HG03521 (cell line): ENCODE results near the gene HS2ST1.
A peak's percentile ranks its signal among the peaks of the same experiment; 100 is the strongest.

ENCODE experiments used
- ATAC-seq: cut with Tn5 transposase; IDR thresholded peaks from one replicate; pipeline ENCODE4 v1.9.1; 2021; ENCODE audit warnings: mild to moderate bottlenecking, moderate library complexity; ENCODE audit not compliant: unreplicated experiment

Gene HS2ST1

DNA sequence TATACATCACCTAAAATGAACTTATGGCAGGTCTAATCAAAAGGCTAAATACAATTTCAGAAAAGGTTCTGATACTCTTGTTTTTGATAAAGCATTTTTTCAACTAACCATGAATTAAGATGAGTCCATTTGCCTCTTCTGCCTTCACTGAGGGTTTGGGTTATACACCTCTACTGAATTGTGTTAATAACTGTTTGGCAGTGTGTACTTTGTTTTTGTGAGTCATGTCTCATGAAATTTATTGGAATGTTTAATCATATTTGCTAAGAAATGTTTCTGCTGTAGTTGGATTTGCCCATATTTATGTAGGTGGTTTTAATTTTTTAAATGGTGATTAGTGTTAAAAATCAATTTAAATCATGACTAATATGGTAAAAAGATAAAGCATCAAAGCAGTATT is 190.5 kb downstream of the HS2ST1 start:
- ATAC-seq: no peak

DNA sequence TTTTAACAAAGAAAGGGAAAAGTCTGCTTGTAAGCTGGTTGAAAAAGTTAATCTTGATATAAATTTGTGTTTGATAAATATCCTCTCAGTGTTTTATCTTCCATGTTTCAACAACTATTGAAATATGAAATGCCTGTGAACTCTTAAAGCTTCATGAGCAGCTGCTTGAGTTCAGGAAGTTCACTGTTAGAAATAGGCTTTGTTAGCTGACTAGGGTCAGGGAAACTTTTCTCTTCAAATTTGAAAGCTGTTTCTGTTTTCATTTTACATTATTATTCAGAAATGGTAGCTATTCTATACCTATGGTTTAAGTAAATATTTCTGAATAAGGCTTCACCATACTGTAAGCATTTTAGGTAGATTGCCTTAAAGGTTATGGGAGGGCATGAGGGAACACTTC is 191.7 kb downstream of the HS2ST1 start:
- ATAC-seq: no peak

DNA sequence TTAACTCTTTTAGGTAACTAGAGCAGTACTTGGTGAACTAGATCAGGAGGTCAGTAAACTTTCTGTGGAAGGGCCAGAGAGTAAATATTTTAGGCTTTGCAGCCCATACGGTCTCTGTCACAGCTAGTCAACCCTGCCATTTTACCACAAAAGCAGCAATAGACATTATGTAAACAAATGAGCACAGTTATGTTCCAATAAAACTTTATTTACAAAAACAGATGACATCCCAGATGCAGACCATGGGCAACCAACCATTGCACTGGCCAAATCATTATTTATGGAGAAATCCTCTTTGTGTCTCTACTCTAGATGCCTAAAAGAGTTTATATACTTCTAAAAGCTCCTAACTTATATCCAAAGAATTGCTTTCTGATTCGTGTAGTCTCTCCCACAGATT is 192.4 kb downstream of the HS2ST1 start:
- no peak for ATAC-seq

DNA sequence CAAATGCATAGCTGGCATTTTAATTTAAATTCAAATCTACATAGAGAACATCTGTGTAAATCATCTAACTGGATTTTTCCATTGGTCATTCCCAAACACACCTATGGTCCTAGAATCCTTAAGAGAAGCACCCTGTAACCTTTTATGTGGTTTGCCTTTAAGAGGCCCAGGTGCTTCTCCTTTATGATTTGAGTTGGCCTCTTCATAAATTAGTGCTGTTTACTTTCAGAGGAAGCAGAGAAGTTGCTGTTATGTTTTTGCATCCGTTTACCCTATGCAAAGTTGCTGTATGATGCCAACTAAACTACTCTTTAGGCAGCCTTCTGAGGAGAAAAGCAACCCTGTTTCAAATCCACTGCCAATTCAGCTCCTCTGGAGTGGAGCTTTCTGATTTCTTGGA is 193.8 kb downstream of the HS2ST1 start:
- no peak for ATAC-seq

DNA sequence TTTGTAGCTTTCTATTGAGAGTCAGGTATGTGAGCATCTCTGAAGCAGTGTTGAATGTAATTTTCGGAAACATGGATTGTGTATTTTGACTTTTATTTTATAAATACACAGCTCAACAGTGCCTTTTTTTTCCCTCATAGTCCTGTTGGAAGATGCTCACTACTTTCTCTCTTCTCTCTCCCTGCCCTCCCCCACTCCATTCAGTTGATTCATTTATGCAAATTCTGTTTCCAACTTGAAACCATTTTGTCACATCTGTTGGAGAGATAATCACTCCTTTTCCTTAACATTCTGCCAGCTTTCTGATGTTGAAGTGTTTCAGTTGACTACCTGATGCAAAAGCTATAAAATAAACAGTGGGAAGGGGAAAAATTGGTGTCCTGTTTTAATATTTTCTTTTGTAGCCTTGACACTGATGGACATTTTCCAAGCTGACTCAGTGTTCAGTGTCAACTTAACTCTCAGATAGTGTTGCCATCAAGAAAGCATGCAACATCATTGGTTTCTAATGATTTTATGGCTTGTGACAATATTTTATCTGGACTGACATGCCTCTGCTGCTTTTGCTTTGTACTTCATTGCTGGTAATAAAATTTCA is 194.5 kb downstream of the HS2ST1 start:
- ATAC-seq: no peak

DNA sequence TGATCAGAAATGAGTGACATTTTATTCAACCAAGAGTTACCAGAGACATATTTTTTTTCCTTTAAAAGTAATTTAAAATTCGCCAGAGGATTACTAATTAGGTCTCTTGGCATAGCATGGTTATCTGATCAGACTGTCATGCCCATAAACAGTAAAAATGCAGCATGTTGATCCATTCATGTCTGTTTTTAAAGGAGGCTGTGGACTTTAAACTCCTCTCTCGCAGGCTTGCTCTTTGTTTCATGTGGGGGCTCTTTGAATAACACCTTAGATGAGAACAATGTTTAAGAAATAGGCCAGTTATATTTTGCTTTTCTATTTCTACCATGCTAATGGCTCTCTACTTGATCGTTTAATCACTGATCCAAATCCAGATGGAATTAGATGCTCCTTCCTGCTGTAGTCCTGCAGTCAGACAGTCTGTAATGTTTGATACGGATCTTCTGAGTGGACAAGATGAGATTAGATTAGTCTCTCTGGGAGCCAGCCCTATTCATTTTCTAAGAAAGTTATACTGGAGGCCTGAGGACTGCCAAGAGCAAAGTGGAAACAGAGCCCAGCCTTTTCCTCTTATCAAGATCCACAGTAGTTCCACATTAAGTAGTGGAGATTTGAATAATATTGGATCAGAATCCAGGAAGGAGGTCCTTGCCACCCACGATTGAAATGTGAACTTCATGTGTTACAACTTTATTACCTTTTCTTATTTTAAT is 197.4 kb downstream of the HS2ST1 start:
- no peak for ATAC-seq

DNA sequence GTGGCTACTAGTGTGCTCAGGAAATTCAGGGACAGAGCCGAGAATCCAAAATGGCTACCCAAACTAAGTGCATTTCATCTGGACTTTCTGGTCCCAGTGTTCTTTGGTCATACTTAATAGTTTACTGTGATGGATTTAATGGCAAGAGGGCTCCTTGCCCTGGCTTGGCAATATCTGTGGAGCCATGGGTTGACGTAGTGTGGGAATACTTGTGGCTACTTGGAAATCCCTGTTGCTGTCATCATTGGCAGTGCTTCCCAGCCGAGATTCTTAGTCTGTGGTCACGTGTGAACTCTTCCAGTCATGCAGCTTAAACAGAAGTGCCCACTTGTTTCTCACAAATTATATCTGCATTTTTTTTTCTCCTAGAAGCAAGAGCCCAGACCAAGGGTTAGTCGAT is 198.9 kb downstream of the HS2ST1 start:
- ATAC-seq: no peak

DNA sequence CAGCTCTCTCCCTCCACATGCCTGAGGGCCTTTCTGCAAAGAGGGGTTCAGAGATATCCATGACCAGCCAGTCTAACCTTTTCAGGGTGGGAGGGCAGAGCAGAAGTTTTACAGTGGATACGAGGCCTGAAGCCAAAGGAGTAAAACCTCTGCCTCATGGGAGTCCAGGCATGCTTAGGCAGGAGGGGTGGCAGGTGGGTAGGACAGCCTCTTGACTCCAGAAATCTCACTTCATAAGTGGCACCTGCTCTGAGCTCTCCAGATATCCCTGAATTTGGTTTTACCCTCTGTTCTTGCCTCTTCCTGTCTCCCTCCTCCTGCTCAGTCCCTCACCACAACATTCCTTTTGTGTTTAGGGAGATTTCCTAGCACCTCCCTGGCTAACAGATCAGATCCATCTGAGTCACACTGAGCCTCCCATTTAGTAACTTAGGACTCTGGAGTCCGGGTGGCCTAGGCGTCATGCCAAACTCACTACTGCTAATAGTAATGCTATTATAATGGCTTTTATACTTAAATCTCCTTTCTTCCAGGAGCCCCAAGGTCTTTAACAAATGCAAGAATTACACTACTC is 201.0 kb downstream of the HS2ST1 start:
- ATAC-seq: no peak

DNA sequence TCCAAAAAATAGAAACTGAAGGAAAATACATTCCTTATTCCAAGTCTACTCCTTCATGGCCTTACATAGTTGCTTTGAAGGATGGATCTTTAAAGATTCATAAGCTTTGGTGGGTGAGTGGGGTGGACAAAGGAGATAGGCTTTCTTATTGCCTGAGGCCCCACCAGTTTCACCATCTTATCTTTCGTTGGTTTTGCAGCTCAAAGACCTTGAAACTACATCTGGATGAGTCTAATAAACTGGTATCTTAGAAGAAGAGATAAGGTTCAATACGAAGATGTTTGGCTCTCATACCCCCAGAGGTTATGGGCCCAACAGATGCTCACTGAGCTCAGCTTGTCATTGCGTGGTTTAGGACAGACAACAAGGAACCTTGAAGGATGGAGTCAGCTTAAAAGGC is 201.5 kb downstream of the HS2ST1 start:
- no peak for ATAC-seq

DNA sequence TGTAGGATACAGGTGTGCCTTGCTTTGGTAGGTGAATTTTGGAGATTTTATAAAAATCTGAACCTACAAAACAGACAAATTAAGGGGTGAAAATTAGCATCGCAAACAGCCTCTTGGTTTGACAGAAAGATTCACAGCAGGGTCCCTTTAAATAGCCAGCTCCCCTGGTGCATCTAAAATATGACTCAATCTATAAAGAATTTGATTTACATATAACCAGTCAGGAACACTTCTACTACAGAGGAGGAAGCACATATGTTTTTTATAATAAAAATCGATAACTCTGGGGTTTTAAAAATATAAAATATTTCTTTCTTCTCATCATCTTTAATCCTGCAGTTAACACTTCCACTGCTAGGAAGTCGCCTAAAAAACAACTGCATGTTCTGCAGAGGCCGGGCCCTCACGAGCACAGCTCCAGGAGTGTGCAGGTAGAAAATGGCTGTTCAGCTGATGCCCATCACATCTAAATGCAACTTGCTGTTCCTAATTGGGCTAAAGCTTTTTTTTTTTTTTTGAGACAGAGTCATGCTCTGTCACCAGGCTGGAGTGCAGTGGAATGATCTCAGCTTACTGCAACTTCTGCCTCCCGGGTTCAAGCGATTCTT is 203.4 kb downstream of the HS2ST1 start:
- no peak for ATAC-seq

DNA sequence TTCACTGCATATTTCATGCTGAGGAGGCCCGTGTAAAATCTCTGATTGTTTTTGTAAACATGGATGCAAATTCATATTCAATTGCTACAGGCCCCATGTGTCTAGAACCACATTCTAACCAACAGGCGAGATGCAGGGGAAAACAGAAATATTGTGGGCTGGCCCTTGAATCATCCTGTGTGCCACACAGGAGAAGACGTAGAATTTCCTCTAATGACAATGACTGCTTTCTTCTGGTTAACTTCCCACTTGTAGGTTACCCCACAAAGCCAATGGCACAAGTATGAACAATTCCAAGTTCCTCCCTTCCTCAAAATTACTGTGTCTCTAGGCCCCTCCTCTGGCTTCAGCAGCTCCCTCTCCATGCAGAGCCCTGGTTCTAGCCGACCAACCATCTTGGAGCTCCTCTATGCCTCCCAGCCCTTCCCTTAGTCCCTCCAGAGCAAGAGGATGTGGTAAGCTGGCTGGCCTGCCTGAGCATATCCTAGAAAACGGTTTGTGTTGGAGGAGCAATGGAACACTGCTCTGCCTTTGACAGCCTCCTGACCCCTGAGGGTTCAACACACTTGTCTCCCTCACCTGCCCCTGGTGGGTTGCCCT is 205.2 kb downstream of the HS2ST1 start:
- ATAC-seq: no peak

DNA sequence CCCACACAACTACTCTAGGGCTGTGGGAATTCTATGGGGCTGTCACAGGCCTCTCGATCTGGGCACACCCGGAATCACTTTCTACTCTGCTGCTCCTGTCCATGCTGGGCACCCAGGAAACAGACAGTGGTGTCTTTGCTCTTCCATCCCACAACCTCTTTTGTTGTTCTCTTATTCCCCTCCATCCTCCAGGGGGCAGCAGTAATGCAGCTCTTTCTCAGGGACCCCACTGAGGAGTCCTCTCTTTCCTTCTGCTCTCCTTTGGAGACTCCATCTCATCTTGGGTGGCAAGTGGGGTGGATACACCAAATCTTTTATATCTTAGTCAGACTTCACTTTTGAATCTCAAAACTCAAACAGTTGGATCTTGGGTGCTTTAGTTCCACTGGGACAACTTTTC is 206.3 kb downstream of the HS2ST1 start:
- ATAC-seq: no peak

DNA sequence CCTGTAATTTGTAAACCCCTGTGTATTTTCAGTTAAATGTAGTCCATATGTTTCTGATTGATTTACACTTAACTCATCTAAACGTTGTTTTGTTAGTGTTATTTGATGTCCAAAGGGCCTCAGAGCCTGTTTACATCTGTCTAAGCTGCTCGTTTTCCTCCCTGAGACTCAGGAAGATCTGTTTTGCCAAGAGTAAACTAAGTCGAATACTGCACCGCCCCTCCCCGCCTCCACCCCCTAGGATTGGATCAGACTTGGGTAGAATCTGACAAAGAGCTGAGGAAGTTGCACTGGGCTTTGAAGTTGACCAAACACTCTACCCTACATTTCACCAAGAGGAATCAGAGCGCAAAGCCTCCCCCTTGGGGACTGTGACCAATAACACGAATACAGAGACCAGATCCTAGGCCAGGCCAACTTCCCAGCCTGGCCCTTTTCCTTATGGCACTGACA is 207.3 kb downstream of the HS2ST1 start:
- ATAC-seq: no peak

DNA sequence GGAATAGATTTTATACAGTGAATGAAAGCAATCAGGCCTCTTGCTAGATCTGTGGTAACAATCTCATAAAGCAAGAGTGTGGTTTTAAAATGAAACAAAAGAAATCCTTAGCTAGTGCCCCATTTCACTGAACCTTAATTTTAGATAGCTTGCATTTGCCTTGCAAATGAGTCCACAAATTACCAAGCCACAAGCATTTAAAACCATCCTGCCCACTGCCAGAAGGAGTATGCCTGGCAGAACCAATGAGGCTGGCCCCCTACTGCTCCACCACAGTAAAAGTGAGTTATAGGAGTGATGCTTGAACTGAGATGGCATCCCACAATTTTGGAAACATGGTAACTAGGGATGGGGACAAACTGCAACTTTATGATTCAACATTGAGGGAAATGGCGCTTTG is 207.8 kb downstream of the HS2ST1 start:
- no peak for ATAC-seq

DNA sequence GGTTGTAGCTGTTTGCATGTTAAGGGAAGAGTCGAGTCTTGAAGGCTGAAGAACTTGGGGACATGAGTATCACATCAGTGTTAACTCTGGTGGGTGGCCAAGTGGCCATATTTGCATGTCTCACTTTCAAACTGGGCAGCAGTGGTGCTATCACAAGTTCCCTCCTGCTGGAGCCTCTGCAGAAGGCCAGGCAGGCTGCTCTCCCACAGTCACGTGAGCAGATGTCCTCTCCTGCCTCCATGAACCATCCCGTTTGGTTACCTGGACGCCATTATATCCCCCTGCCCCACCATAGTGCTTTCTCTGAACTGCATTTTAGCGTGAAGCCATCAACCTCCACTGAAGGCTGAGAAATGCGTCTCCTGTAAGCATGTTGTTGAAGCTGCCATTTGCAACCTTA is 209.2 kb downstream of the HS2ST1 start:
- ATAC-seq: no peak

DNA sequence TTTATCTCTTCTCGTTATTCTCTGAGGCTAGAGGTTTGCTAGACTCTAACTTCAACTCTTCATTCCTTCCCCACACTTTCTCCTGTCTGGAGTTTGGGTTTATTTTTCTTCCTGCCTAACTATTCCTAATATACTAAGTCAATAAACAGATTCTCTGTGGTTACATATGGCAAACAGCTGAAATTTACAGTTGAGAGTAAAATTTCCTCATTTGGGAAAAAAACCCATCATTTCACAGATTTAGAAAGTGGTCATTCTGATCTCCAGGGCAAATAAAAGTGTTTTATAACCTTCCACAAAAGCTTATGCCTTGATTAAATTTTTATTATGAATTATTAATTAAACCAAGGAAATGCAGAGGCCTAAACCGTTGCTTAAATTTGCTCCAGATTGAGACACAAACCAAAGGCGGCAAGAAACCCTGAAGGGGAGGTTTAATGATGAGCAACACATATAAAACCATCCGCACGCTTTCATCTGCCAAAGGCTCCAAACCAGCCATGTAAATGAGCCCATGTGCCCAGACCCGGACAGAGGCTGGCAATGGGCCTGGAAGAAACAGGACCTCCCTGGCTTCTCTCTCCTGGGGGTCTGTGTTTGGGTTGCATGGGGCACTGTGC is 212.6 kb downstream of the HS2ST1 start:
- no peak for ATAC-seq

DNA sequence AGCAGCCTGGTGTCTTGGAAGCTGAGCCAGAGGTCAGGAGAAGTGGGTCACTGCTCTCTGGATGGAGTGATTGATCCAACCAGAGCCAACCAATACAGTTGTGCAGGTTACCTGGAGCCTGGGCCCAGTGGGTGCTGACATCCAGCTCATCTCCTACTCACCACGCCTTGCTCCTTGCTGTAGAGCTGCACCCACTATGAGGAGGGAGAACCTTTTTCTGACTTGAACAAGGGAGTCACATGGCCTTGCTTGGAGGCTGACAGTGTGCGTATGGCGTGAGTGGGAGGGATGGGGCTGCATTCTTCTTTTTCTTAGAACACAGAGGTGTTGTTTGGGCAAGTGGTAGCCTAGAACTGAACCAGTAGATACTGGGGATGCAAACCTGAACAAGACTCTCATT is 213.1 kb downstream of the HS2ST1 start:
- ATAC-seq: no peak

DNA sequence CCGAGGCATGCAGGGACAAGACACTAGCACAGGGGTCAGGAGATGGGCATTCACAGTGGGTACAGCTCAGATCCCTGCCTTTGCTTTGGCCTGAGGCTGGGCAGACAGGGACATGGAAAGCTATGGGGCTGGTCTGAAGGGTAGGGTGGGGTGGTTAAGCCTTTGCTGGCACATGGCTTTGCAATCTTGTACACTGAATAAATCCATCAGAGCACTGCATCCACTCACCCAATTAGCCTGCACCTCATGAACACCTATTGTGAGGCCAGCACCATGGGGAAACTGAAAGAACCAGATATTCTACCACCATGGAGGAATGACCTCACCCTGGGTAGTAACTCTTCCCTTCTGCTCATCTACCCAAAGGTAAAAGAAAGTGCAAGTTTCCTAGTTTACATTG is 214.6 kb downstream of the HS2ST1 start:
- no peak for ATAC-seq

DNA sequence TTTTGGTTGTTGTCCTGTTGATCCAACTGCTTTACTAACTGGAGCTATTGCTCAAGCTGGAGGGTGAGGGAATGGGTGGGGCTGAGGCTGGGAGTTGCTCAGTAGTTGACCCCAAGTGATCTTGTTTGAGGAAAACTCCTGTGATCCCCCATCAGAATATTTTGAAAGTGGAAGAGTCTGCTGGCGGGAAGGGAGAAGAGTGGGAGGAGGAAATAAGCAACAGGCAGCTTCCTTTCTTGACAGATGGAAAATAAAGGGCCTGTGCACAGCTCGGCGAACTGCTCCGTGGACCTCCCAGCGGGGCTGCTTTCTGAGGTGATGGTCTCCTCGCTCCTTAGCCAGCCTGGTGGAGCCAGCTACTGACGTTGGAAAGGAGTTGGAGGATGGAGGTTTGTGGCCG is 215.2 kb downstream of the HS2ST1 start:
- no peak for ATAC-seq

DNA sequence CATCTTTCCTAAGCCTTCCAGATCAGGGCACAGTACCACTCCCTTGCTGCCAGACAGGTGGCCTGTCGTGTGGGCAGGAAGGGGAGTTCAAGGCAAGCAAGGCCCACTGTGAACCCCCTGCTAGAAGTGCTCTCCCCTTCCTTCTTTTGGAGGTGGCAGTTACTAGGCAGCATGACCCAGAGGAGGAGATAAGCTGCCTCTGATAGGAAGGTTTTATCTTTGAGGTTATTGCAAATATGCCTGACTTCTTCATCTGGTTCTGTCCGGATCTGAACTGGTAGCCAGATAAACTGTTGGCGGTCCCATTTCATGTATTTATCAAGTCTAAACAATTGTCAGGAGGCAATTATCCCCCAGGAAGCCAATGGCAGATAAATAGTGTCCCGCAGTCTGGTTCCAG is 216.0 kb downstream of the HS2ST1 start:
- no peak for ATAC-seq

DNA sequence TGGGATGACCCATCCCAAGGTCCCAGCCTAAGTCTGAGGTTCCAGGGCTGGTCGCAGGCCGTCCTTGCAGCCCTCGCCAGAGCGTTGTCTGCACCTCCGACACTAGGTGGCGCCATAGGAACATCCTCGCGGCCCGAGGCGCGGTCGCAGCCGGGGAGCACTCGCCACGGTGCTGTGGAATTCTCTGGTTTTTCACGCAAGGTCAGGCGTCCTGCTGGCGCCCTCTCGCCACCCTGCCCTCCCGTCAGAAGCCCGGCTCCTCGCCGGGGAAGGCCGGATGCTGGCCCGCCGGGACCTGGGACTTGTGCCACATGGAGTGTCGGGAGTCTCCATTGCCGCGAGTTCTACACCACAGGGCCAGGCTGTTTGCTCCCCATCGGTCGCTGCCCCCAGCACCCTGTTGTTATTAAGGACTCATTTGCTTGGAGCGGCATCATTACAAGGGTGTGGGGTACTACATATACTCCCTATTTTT is 217.4 kb downstream of the HS2ST1 start:
- ATAC-seq: peak; percentile 91
